CD1c-positive myeloid dendritic cell (primary cell): ENCODE data around the gene EXOC3.
"Not testable (repeated sequence)": the region's sequence is repeated elsewhere in the genome, so short reads cannot be mapped to it uniquely, and the experiment has no call there.

Experiments
- DNase-seq: peaks from one replicate; pipeline ENCODE4 v3.0.0-alpha.2; 2016; ENCODE audit errors: extremely low spot score

EXOC3 gene

DNA sequence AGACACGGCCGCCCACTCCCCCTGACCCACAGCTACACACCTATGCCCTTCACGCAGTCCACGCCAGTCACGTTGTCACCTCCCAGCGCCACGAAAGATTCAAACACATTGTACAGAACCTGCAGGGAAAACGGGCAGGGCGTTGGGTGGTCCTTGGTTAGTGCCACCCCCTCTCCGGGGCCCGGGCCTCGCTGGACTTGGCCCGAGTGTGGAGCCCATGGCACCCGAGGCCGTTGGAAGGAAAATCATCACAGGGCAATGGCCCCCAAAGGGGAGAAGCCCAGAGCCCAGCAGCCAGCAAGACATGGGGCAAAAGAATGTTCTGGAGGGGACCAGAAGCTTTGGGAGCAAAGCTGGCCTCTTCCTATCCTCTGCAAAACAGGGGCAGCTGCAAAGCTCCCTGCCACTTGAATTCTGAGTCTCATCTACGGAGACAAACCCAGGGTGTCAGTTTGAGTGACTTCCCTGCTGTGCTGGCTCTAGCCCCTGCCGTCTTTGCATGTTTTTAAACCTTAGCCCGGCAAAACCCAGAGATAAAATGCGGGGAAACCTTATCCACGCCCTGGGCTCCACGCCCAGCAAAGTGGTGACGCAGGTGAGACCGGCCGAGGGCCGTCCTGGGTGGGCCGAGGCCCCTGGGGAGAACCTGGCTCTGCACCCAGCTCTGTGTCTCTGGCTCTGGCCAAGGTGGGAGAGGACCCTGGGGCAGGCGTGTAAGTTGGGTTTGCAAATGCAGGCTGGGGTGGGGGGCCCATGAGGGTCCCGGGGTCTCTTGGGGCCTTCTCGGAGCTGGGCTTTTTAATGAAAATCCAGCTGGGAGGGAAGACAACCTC is 42.4 kb downstream of the EXOC3 start:
- no peak for DNase-seq

DNA sequence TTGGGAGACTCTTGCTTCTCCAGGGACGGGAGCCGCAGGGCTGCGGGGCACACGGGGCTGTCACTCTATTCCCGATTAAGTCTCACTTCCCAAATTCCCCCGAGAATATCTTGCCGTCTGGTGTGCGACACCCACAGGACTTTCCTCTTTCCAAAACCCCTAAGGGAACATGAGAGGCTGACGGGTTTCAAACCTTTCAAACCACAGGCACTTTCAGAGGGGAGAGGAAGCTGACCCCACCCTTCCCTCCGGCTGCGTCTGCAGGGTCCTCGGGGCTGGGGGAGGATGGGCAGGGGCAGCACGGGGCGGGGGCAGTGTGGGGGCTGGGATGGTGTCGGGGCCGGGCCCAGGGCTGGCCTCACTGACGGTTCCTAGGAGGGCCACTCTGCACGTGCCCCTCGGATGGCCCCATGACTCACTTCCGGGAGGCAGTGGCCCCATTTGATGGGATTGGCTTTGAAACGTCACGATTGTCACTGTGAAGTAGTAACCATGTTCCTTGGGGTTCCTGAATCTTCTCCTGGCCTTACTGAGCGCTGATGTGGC is 43.0 kb downstream of the EXOC3 start:
- DNase-seq = peak; percentile 79

DNA sequence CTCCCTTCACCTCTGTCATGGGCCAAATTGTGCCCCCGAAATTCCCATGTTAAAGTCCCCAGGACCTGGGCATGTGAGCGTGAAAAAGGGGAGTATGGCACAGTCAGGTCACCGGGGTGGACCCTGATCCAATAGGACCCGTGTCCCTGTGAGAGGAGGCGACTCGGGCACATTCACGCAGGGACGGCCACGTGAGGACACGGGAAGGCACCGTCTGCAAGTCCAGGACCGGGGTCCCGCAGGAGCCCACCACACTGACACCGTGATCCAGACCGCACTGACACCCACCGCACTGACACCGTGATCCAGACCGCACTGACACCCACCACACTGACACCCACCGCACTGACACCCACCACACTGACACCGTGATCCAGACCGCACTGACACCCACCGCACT is 43.6 kb downstream of the EXOC3 start:
- DNase-seq = not testable (repeated sequence)

DNA sequence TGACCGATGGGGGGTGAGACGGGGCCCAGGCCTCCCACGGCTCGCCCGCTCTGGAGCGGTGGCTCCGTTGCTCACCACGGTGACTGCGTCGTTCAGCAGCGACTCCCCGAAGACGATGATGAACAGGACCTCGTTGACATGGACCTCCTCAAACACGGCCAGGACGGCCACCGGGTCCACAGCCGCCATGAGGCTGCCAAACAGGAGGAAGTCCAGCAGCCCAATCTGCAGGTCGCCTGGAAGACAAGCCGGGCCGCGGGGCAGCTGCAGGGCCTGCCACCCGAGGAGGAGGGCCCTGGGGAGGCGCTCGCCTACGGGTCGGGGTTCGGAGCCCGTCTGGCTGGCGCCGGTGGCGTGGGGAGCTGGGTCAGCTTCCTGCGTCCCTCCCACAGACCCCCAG is 45.3 kb downstream of the EXOC3 start:
- no peak for DNase-seq

- DNase-seq = no peak
Observed at GRCh38 chr5:488744-489688, 46.0 kb downstream of the EXOC3 start.

DNA sequence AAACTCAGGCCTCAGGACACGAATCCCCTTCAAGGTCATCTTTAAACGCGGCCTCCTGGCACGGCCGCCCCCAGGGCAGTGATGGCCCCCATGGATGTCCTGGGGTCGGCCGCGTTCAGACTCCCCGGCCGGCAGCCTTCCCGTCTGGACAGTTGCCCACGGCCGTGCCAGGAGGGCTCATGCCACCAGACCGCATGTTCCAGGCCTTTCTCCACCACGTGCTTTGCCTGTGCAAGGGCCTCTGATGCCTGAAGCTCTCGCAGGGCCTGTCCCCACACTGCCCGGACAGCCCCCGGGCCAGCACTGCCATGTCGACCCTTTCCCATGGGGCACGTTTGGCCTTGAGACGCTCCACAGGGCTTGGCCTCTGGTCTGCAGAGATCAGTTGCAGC is 46.7 kb downstream of the EXOC3 start:
- no peak for DNase-seq

- no peak for DNase-seq
Observed at GRCh38 chr5:490116-491106, 47.4 kb downstream of the EXOC3 start.

DNA sequence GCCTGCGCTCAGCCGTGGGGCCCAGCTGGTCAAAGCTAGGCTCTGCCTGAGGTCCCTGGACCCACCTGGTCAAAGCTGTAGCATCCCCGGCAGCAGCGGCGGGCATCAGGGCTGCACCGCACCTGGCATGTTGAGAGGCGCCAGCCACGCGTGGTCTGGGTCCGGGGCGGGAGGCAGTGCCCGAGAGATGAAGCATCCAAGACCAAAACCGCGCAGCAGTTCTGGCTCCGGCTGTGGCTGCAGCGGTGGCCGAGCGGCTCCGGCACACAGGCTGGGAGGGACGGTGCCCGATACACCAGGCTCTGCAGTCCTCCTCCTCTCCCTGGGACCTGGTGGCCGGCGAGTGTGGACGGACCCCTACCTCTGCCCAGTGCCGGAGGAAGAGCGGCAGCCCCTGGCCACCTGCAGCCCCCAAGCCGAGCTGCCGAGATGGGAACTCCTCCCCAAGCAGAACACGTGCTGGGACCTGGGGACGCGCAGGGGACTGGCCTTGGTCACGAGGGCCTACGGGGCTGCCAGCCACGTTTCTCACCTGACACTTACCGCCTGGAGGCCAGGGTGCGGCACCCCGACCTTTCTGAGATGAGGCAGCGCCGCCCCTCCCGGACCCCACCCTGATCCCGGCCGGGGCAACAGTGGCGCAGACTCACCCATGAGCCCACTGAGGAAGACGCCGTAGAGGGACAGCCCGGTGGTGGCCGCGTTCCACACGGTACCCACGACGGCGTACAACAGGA is 48.3 kb downstream of the EXOC3 start:
- DNase-seq = no peak

DNA sequence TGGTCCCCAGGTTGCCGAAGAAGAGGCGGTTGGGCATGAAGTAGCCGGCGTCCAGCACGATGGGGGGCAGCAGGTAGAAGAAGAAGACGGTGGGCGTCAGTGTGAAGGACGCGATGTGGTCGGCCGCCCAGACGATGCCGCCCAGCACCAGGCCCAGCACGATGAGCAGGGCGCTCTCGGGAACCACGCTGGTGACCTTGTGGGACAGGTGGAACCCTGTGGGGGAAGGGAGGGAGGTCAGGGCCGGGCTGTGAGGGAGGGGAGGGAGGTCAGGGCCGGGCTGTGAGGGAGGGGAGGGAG is 48.8 kb downstream of the EXOC3 start:
- no peak for DNase-seq

- no peak for DNase-seq
Observed at GRCh38 chr5:492314-492893, 49.4 kb downstream of the EXOC3 start.

DNA sequence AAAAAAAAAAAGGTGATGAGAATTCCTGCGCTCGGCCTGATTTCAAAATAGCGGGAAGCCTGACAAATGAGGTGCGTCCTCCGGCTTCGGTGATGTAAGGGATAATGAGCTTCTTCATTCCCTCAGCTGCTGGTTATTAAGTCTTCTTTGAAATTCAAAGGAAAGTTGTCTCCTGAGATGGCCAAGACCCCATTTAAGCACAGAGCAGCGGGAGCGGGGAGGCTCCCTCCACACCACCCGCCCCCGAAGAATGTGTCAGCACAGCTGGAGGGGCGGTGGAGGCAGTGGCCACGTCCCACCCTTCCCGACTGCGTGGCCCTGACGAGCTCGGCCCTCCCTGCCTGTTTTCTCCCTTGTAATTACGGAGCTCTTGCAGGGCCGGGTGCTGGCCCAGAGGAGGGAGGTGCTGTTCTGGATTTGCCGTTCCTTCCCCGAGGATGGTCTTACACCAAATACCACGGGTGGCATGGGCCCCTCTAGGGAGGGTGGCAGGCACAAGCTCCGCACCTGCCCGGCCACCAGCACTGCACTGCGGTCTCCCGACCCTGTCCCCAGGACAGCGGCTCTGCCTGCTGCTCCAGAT is 50.2 kb downstream of the EXOC3 start:
- no peak for DNase-seq

DNA sequence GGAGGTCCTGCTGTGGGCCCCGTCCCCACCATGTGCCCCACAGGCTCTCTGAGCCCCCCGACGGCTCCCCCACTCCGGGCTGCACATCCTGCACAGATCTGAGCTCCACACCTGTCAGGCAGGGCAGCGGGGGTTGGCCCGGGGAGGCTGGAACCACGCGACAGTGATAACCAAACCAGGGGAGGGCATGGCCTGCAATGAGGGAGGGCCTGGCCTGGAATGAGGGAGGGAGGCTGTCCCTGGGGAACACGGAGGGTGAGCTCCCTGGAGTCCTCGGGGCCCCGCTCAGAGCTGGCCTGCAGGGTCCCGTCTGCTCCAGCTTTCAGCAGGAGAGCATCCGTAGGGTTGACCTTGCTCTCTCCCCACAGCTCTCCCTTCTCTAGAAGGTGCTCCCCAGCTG is 50.8 kb downstream of the EXOC3 start:
- DNase-seq = no peak

DNA sequence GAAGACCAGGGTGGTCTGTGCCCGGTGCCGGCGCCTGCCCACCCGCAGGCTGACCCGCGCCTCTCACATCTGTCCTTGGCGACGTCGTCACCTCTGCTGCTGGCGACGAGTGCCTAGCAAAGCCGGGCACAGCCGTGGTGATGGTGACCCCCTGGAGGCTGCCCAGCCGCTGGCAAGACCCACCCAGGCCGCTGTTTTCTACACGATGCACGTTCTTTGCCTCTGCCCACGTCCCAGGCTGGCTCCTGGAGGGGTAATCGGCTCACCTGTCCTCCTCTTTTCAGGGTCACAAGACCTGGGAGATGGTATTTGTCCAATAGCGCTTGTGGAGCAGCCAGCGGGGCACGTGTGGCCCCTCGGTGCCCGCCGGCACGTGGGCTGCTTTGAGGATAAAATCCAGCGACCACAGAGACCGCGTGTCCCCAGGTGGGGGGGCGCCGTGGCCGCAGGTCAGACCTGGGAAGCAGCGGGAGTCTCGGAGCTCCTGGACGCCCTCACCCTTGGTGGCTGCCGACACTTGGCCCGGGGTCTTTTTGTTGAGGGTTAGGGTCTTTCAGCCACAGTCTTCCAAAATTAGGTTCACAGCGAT is 51.8 kb downstream of the EXOC3 start:
- DNase-seq = no peak

- DNase-seq = no peak
Observed at GRCh38 chr5:496028-496427, 53.1 kb downstream of the EXOC3 start.

DNA sequence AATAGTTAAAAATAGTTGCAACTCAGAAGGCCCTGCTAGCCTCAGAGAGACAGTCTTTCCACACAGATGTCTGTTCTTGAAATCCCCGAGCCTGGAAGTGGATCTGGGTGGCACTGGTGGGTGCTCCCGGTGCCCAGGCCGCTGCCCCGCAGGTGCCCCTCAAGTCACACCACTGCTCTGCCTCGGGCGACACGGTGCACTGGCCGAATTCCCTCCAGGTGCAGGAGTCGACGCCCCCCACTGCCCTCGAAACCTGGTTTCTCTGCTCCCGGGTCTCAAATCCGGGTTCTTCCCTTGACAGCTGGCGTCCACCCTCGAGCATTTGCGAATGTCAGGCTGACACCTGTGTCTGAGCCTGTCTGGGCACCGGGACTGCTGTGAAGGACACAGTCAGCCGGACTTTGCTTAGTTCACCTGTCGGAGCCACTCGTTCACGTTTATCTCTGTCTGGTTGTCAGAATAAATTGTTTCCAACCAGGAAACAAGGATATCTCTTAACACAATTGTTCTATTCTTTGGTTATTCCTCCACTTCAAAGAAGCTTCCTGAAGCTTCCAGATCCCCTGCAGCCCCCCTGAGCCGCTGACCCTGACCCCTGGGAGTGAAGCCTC is 54.2 kb downstream of the EXOC3 start:
- DNase-seq = no peak

DNA sequence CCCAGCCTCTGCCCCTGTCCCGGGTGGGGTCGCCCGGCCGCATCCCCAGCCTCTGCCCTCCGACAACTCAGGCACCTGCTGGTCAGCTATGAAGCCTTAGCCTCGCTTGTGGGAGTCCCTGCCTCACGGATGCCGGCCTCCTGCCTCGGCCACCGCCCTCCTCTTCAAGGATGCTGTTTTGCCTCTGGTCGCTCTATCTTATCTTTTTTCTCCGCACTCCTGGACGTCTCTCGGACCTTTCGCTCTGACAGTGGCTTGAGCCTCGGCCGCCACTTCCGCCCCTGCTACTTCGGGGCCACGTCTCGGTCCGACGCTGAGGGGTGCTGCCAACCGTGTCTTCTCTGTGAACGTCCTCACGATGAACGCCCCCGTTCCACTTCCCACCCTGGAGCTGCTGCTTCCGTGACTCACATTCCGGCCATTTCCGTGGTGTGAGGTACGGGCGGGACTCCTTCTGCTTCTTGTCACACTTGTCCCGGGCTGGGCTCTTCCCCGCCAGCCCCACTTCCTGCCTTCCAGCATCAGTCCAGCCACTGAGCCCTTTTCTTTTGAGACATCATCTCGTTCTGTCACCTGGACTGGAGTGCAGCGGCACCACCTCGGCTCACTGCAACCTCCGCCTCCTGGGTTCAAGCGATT is 55.0 kb downstream of the EXOC3 start:
- DNase-seq = no peak

DNA sequence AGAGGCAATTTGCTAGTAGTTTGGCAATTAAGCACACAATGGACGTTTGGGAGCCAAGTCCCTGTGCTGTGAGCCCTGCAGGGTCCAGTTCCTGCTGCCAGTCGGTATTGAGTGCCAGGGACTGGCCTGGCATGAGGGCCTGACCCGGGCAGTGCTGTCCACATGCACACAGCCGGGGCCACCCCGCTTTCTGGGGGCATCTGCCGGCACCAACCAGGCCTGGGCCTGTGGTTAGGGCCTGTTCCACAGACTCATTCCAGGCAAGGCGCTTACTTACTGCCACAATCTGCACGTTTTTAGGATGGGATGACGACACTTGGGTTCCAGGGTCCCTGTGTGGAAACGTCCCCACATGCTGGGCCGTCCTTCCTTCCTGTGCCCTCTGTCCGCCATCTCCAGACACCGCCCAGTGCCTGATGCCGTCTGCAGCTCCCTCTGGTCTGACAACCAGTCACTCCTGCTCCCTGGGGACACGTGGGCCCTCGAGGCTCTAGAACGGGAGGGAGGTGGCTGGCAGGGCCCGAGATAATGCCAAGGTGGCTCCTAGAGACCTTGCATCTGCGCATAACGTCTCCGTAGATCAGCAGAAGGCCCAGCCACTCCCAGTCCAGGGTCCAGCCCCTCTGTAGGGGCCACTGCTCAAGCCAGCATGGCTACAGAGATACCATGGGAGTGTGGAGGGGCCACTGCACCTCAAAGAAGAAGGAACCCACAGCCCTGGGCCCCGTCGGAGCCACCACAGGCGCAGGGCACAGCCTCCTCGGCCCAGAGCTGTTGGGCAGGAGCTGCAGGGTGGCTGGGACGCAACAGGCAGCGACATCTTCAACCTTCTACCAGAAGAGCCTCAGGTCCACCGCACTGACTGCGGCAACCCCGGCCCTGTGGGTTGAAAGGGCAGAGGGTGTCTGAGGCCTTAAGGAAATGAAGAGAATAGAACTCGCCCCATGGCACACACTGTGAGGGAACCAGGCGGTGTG is 56.5 kb downstream of the EXOC3 start:
- DNase-seq = no peak

DNA sequence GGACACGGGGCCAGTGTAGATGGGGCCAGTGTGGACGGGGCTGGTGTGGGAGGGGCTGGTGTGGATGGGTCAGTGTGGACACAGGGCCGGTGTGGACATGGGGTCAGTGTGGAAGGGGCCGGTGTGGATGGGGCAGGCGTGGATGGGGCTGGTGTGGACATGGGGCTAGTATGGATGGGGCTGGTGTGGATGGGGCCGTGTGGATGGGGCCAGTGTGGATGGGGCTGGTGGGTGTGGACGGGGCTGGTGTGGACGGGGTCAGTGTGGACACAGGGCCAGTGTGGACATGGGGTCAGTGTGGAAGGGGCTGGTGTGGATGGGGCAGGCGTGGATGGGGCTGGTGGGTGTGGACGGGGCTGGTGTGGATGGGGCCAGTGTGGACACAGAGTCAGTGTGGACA is 57.5 kb downstream of the EXOC3 start:
- DNase-seq = no peak
